Anterior cingulate cortex (tissue), 58 donors: ENCODE data around the gene OGDHL.
"Not testable (repeated sequence)": the region's sequence is repeated elsewhere in the genome, so short reads cannot be mapped to it uniquely, and the experiment has no call there.

Experiments used
- DNase-seq, 58 donors: peaks; one replicate each; lab custom pipeline; 2025; lab: John Stamatoyannopoulos, UW

OGDHL gene

DNA sequence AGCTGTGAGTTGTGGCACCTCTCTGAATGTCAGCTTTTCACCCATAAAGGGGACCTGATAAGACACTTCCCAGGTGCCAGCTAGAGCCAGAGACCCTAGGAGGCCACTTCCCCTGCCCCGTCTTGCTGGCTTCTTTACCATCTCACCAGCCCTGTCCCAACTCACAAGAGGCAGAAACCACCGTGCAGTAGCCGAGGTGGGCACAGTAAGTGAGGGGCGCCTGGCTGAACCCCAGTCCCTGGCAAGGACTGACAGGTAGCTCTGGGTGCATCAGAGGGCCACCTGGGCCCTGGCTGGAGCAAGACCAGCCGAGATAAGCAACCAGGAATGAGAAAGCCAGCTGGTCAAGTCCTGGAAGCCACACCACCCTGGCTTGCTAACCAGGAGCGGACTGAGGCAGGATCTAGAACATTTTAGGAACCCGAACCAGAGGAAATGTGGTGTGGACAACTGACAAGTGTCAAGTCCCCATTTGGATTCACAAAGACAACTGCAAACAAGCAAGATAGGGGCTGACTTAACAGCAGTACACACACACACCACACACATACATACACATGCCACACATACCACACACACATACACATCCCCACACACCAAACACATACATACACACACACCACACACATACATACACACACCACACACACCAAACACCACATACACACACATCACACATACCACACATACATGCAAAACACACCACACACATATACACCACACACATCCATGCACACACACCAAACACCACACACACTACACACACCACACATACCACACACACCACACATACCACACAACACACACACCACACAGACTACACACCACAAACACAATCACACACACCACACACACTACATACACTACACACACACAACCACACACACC, 20.8 kb downstream of the OGDHL start:
- DNase-seq = no peak

- DNase-seq = no peak
Observed at GRCh38 chr10:49740346-49741107, 21.6 kb downstream of the OGDHL start.

- DNase-seq = no peak
Observed at GRCh38 chr10:49739426-49739825, 22.7 kb downstream of the OGDHL start.

DNA sequence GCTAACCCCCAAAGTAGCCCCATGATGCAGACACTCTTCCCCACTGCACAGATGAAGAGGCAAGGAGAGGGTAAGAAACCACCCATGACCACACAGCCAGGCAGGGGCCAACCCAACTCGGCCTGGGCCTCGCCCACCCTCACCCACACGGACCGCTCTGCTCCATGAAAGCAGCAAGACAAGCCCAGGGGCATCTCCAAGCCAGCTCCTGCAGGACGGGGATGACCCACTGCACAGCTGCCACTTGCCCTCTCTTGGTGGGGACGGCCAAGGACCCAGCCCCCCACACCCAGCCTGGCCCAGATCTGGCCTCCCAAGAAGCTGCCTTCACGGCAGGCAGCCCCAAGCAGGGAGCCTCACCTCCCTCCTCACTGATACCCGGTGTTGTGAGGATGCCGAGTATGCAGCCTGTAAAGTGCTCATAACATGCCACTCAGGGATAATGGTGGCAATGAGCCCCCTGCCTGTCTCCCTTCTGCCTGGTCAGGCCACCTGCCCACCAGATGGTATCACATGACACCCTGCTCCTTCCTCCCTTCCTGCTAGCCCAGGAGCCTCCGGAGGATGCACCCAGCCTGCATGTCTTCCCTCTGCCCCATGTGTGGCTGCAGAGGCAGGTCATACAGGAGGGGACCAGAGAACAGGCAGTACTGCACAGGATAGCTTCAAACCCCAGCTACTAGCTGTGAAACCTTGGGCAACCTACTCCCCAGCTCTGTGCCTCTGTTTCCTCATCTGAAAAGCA, 23.3 kb downstream of the OGDHL start:
- DNase-seq = no peak

DNA sequence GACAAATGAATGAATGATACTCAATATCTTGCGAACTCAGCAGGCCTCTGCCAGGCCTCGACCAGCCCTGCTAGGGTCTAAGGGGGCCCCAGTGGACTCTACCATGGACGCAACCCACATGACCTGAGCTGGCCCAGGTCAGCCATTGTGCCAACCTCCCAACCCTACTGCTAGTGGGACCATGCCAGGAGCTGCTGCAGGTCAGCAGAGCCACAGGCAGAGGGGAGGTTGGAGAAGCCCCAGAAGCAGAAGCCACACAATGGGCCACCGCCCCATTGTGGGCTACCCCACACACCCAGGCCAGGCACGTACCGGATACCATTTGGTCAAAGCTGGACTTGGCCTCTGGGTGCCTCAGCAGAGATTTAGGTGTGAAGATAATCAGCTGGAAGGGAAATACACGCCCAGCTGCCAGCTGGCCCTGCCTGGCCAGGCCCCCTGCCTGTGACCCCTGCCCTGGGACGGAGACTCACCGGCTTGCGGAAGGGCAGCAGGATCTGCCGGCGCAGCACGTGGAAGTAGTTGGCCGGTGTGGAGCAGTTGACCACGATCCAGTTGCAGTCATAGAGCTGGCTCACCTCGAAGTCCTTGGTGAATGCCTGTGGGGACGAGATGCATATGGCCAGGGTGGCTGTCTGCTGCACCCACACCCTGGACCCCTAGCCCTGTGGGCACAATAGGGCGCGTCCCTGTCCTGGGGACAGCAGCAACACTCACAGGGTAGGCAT, 24.5 kb downstream of the OGDHL start:
- no peak for DNase-seq

DNA sequence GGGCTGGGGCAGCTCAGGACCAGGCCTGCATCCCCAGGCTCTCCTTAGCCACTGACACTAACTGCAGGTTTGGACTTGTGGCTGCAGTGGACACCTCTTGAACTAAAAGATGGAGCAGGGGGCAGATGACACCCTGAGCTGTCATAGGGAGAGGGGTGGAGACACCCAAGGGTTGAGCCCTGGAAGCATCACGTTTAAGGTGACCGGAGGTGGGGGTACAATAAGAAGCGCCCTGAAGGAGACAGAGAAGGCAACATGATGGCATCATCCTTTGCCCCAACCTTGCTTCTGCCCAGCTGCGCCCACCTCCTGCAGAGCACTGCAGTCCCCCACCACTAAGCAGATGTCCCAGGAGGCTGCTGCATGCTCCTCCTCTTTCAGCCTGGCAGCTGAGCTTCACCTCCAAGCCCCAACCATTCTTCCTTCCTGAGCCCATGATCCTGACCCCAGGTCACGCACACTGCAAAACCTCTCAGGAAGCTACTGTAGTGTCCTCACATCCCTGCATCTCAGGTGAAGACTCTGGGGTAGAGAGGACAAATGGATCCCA, 25.5 kb downstream of the OGDHL start:
- no peak for DNase-seq

- no peak for DNase-seq
Observed at GRCh38 chr10:49735848-49736563, 26.1 kb downstream of the OGDHL start.

DNA sequence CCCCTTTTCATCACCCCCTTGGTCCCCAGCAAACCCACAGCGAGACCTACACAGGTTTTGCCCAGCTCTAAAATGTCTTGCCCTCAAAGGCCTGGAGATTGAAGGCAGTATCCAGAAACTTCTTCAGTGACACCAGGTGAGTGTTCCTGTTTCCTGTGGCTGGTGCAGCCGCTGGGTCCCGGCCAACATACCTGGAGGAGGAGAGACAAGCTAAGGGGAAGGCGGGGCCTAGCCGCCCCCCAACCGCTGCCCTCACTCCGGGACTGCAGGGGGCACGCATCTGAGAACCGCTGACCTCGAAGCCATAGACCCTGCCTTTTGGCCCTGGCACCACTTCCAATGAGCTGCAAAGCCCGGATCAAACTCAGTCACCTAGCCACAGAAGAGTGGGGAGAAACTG, 27.0 kb downstream of the OGDHL start:
- no peak for DNase-seq

GRCh38 chr10:49734676-49735075, 27.4 kb downstream of the OGDHL start:
- no peak for DNase-seq

- no peak for DNase-seq
Observed at GRCh38 chr10:49733866-49734265, 28.3 kb downstream of the OGDHL start.

GRCh38 chr10:49726593-49726992, 35.5 kb downstream of the OGDHL start:
- no peak for DNase-seq

GRCh38 chr10:49715157-49715556, 47.0 kb downstream of the OGDHL start:
- not testable (repeated sequence) for DNase-seq

DNA sequence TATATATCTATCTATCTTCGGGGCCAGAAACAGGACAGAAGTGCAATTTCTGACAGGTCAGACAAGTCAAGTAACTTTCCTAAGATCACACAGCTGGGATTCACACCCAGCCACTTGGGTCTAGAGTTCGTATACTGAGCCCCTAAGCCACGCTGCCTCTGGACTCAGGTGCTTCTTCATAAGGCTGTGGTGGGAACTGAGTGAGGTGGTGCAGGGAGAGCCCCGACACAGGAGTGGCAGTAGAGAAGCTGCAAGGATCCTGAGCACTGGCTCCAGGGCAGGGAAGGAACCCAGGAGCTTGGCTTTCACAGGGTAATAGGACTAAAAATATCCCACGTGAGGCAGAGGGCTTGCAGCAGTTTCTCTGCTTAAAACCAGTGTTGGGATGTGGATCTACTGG, 48.9 kb downstream of the OGDHL start:
- no peak for DNase-seq

DNA sequence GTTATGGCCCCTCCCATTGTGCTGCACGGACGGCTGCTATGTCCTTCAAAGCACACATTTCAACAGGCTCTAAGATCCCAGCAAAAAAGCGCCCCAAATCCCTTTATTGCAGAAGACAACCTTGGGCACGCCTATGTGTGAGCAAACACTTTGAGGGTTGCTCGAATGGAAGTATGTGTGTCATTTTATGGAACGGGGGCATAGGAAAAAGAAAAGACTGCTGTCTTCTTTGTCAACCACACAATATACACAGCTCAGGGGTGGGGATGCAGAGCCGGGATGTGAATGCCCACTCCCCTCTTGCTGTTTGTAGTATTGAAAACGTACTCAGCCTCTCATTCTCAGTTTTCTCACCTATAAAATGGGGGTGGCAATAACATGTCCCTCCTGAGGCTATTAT, 50.6 kb downstream of the OGDHL start:
- no peak for DNase-seq

- DNase-seq = no peak
Observed at GRCh38 chr10:49710966-49711365, 51.2 kb downstream of the OGDHL start.

DNA sequence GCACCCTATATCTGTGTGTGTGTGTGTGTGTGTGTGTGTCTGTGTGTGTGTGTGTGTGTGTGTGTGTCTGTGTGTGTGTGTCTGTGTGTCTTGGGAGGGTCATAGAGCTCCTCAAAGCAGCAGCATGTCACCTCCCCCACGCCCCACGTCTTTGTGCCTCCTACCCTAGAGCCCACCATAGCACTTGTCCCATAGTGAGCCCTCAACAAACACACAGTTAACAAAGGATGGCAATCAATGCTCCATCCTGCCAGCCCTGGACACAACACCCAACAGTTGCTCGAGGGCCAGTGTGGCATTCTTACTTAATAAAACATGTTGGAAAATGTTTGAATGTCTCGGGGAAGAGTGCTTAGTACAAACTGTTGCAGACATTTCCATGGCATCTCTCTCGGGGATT, 52.2 kb downstream of the OGDHL start:
- no peak for DNase-seq

DNA sequence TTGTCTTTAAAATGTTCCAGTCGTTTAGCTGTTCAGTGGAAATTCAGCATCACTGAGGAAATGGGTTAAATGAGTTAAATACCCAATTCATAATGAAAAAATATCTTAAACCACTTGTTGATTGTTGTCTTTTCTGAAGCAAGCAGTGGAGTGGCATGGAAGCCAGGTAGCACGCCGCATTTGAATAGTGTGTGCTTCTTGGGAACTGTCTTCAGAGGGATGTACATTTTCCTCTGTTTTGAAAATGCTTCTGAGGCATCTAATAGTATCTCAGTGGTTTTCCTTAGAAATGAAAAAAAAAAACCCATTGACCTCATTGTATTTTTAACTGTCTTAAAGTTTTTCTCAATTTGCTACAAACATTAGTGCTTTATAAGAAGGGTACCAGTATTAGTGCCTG, 54.5 kb downstream of the OGDHL start:
- DNase-seq = no peak

GRCh38 chr10:49700997-49701396, 61.1 kb downstream of the OGDHL start:
- no peak for DNase-seq

DNA sequence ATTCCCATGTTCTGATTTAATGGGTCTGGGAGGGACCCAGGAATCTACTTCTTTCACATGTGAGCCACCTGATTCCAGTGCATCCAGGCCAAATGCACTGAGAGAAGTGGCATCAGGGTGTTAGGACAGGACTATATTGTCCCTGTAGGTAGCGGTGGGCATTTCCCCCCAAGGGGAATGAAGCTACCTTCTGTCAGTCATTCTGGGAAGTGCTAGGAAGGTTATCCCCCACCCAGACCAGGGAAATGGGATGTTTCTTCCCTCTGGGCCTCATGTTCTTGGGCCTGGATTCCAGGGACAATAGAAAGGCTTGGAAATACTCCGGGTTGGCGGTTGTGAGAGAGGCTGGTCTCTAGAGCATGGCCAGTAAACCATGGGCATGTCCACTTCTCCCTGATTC, 61.9 kb downstream of the OGDHL start:
- no peak for DNase-seq
